ENCODE measurements around the gene IL13. TPM values are rescaled to one million over a fixed set of nuclear protein-coding genes. Genes with fewer than 3 reads are reported as not detected.

The IL13 gene
- total RNA-seq, 1 experiment from 2014 or later: not detected

DNA sequence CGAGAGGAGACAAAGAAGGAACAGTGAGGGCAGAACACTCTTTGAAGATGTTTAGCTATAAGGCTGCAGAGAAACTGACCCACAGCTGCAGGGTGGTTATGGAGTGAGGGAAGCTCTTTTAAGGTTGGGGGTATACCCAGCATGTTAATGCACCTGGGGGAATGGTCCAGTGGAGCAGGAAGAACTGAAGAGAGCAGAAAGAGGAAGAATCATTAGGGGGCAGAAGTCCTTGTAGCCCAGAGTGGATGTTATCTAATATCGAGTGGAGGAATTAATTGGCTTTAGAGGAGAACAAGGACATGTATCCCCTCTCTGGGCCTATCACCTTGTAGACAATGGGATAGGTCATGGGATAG, 23.5 kb downstream of the IL13 start:
- no CpG with 5 or more reads among the region's 2 CpGs for WGBS (ENCODE audit: extremely low coverage, insufficient read length, low lambda C conversion rate)
- Histone ChIP-seq H3K4ac (ENCODE audit: low read depth, low read length) (no peak overlapping the region), H2BK120ac (ENCODE audit: low read depth, low read length, poor library complexity, severe bottlenecking) (no peak overlapping the region), H3K56ac (ENCODE audit: insufficient read length, low read depth, low read length) (no peak overlapping the region), H3K4me1 (ENCODE audit: insufficient read depth, low read length) (no peaks in the 10 kb centered on the region), H3K23me2 (ENCODE audit: insufficient read length, low read depth, low read length, poor library complexity, severe bottlenecking) (no peaks in the 10 kb centered on the region), H3K18ac (ENCODE audit: insufficient read length, low read depth, low read length) (no peak overlapping the region), H3K9me3 (ENCODE audit: control insufficient read depth, low read depth, low read length) (no peaks in the 10 kb centered on the region), H3K79me2 (ENCODE audit: insufficient read depth, low read length) (no peaks in the 10 kb centered on the region), H2BK5ac (ENCODE audit: insufficient read length, low read length) (no peak overlapping the region), H2BK15ac (ENCODE audit: low read depth, low read length) (no peak overlapping the region), H2AK5ac (ENCODE audit: insufficient read length, low read length) (no peak overlapping the region), H2BK20ac (ENCODE audit: low read depth, low read length, poor library complexity, severe bottlenecking) (no peak overlapping the region), H3T11ph (ENCODE audit: low read length) (no peak overlapping the region), H3K9ac (ENCODE audit: extremely low read depth, insufficient read length, low read length) (no peak overlapping the region), H3K79me1 (ENCODE audit: insufficient read depth, low read depth, low read length, poor library complexity, severe bottlenecking) (no peaks in the 10 kb centered on the region), H2BK12ac (ENCODE audit: insufficient read length, low read depth, low read length) (no peak overlapping the region), H3K27me3 (ENCODE audit: insufficient read depth, low read length) (no peaks in the 10 kb centered on the region), H4K8ac (replicated peaks; ENCODE audit: insufficient read length, low read depth, low read length) (no peak overlapping the region), H4K20me1 (ENCODE audit: control insufficient read depth, insufficient read depth, insufficient read length) (peaks cover 3% of the 10 kb centered on the region), H3K27ac (ENCODE audit: insufficient read length, low read depth, low read length) (no peak overlapping the region), H3K14ac (ENCODE audit: insufficient read depth, low read length) (no peak overlapping the region), H3K4me2 (ENCODE audit: insufficient read depth, insufficient read length, low read length) (no peak overlapping the region), H2AFZ (ENCODE audit: low read length) (no peak overlapping the region), H4K91ac (ENCODE audit: insufficient read length, low read depth, low read length) (no peak overlapping the region), H4K5ac (ENCODE audit: insufficient read length, low read depth, low read length) (no peak overlapping the region), H3K23ac (ENCODE audit: insufficient read length, low read depth, low read length) (no peak overlapping the region)
- H3K9me3 Mint-ChIP-seq: no peaks in the 10 kb centered on the region
- no peaks in the 10 kb centered on the region; the same call in 1 of the 2 replicates for H3K27me3 Mint-ChIP-seq (ENCODE audit: low read depth)
- TF ChIP-seq, protein P1, sequence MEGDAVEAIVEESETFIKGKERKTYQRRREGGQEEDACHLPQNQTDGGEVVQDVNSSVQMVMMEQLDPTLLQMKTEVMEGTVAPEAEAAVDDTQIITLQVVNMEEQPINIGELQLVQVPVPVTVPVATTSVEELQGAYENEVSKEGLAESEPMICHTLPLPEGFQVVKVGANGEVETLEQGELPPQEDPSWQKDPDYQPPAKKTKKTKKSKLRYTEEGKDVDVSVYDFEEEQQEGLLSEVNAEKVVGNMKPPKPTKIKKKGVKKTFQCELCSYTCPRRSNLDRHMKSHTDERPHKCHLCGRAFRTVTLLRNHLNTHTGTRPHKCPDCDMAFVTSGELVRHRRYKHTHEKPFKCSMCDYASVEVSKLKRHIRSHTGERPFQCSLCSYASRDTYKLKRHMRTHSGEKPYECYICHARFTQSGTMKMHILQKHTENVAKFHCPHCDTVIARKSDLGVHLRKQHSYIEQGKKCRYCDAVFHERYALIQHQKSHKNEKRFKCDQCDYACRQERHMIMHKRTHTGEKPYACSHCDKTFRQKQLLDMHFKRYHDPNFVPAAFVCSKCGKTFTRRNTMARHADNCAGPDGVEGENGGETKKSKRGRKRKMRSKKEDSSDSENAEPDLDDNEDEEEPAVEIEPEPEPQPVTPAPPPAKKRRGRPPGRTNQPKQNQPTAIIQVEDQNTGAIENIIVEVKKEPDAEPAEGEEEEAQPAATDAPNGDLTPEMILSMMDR (conservative IDR thresholded peaks at IDR 0.05): no peak
- DNase-seq: no peak
- peaks cover 4 to 8% of the 10 kb centered on the region in 2 experiments; a peak in 1 of 4 replicates for H3K4me1 Mint-ChIP-seq
- H3K27ac Mint-ChIP-seq: no peak overlapping the region
- H3K4me3 Mint-ChIP-seq: no peak overlapping the region
- no peaks in the 10 kb centered on the region for H3K36me3 Mint-ChIP-seq (ENCODE audit: insufficient read depth in 1 of 3, low read depth in 3 of 3)

Data from H9 (cell line).